Activated CD8-positive, alpha-beta memory T cell treated with anti-CD3 and anti-CD28 coated beads, Interleukin-2, amount 50 U/mL, for 48 hours (primary cell): ENCODE measurements around the gene CPZ.

ENCODE experiments used
- DNase-seq: peaks from one replicate; pipeline ENCODE4 v3.0.0-alpha.2; 2020

The CPZ gene

DNA sequence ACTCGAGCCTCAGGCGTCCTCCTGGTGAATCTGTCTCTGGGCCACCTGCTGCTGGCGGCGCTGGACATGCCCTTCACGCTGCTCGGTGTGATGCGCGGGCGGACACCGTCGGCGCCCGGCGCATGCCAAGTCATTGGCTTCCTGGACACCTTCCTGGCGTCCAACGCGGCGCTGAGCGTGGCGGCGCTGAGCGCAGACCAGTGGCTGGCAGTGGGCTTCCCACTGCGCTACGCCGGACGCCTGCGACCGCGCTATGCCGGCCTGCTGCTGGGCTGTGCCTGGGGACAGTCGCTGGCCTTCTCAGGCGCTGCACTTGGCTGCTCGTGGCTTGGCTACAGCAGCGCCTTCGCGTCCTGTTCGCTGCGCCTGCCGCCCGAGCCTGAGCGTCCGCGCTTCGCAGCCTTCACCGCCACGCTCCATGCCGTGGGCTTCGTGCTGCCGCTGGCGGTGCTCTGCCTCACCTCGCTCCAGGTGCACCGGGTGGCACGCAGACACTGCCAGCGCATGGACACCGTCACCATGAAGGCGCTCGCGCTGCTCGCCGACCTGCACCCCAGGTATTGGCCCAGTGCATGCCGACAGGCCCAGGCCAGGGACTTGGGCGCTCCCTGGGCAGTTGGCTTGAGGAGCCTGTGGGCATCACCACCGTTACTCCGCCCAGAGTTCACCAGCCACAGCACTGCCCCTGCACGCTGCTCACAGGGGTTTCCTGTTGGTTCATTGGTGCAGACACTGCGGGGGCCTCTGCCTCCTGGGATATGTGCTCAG, 11.3 kb upstream of the CPZ start:
- no peak for DNase-seq

- DNase-seq: no peak
Observed at GRCh38 chr4:8582016-8582415, 10.5 kb upstream of the CPZ start.

DNA sequence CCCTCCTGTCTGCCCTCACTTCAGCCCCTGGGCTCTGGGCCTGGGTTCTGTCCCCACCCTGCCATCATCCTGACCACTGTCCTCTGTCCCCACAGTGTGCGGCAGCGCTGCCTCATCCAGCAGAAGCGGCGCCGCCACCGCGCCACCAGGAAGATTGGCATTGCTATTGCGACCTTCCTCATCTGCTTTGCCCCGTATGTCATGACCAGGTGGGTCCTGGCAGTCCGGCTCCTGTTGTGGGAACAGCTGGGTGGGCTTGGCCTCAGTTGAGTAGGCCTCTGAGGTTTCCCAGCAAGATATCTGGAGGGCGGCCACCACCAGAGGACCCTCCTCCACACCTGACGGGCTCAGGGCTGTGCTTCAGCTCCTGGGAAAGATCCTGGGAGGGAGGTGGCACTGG, 10.1 kb upstream of the CPZ start:
- DNase-seq: no peak

DNA sequence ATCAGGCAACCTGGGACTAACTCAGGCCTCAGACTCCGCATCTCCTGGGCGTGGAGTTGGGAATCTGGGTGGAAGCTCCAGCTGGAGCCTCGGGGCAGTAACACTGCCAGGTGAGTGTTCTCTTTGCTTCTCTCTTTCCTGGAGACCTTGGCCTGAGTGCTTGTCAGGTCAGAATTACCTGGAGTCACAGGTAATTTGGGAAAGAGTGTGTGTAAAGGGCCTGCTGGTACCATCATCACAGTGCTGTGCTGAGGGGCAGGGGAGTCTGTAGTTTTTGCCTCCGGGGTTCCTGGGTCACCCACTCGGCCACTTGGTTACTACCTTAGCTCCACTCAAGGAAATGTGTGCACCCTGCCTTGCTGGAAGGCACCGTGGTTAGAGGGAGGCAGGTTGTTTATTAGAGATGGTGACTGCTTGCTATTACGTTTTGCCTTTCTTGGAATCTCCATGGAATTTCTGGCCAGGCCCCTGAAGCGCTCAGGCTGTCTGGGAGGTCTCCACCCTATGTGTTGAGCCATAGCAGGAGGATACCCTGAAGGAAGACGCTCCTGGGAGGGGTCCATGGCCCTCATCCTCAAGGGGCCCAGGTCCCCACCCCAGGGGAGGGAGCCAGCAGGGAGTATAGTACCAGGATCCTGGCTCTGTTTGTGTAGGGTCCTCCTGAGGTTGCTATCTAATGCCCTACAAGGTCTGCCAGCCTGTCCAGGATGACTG, 9.5 kb upstream of the CPZ start:
- DNase-seq: no peak

DNA sequence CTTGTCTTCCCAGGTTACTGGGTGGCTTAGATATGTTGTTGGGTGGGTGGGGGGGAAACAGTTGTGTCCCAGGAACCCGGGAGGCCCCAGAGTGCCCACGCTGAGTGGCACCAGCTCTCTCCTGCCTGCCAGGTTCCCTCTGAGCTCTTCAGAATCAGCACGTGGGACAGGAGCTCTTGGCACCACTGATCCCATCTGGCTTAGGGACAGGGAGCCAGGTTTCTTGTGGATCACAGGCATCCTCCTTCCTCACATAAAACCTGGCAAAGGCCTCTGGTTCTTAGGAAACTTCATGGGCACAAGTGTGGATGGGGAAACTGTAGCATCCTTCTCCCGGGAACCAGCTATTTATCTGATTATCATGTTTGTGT, 8.9 kb upstream of the CPZ start:
- no peak for DNase-seq

DNA sequence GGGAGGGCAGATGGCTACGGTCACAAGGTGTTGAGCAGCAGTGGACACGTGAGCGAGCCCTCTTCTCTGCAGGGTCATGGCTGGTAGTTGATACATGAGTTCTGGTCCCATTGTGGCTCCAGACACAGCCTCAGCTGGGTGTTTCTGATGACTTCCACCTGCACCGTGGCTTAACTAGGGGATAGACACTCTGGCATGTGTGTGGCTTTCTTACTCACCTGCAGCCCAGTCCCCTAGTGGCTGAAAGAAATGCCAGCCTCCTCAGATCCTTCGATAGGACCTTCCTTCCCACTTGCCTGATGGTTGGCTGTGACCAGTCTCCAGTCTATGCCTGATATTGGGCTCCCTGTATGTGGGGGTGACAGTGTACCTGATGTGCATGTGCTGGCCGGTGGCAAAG, 7.4 kb upstream of the CPZ start:
- no peak for DNase-seq

- no peak for DNase-seq
Observed at GRCh38 chr4:8585721-8586212, 6.8 kb upstream of the CPZ start.

- DNase-seq: no peak
Observed at GRCh38 chr4:8586246-8586645, 6.3 kb upstream of the CPZ start.

DNA sequence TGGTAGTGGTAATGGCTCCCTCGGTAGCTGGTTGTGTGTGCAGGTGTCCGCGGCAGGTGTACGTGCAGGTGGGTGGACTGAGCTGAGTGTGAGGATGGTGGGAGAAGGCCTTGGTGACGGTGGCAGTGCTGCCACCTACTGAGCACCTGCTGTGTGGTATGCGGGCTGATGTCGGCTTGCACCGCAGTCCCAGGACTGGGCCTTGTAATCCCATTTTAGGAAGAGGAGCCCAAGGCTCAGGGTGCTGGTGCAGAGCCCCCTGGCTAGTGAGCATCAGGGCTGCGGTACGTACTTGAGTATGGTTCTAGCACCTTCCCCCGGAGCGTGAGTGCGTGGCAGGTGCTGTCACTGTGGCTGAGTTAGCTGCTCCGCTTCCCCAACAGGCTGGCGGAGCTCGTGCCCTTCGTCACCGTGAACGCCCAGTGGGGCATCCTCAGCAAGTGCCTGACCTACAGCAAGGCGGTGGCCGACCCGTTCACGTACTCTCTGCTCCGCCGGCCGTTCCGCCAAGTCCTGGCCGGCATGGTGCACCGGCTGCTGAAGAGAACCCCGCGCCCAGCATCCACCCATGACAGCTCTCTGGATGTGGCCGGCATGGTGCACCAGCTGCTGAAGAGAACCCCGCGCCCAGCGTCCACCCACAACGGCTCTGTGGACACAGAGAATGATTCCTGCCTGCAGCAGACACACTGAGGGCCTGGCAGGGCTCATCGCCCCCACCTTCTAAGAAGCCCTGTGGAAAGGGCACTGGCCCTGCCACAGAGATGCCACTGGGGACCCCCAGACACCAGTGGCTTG, 5.7 kb upstream of the CPZ start:
- no peak for DNase-seq

DNA sequence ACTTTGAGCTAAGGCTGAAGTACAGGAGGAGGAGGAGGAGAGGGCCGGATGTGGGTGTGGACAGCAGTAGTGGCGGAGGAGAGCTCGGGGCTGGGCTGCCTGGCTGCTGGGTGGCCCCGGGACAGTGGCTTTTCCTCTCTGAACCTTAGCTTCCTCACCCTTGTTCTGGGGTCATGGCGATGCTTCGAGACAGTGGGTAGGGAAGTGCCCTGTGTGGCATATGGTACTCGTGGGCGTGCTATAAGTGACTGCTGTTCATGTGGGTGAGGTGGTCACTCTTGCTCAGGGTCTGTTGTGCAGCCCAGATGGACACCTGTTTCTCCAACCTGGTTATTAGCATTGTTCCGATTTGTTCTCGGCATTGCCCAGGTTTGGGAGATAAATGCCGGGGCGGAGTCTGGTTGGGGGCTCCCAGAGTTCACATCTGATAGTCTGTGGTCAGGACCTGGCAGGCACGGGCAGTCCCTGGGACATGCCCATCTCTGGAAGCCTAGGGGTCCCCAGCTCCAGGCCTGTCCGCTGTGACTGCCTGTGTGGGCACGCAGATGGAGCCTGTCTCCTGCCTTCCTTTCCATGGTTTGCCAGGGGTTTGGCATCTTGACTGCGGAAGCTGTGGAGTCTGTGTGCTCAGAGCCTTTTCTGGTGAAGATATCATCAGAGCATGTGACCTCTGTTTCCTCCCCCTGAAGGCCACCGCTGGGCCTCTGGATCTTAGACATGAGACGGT, 4.9 kb upstream of the CPZ start:
- no peak for DNase-seq

- DNase-seq: no peak
Observed at GRCh38 chr4:8588196-8588470, 4.4 kb upstream of the CPZ start.

DNA sequence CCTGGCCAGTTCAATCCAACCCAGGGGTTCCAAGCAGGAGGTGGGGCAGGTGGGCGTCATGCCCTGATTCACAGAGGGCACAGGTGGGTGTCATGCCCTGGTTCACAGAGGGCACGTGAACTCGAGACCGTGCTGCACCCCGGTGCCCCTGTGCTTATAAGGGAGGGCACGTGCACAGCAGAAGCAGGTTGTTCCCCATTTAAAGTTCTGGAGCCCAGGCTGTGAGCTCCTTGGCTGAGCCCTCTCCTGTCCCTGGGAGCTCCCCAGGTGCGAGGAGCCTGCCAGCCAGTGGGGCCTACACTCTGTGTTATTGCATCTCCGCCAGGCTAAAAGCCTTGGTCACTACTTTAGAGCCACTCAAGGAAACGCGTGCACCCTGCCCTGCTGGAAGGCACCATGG, 3.2 kb upstream of the CPZ start:
- DNase-seq: no peak

- no peak for DNase-seq
Observed at GRCh38 chr4:8589823-8590545, 2.6 kb upstream of the CPZ start.

GRCh38 chr4:8590546-8590880, 2.1 kb upstream of the CPZ start:
- no peak for DNase-seq

GRCh38 chr4:8591114-8591513, 1.5 kb upstream of the CPZ start:
- no peak for DNase-seq

- DNase-seq: no peak
Observed at GRCh38 chr4:8591626-8592365, 769 bp upstream of the CPZ start.

- DNase-seq: no peak
Observed at GRCh38 chr4:8593264-8594096, 915 bp downstream of the CPZ start.

- DNase-seq: no peak
Observed at GRCh38 chr4:8594097-8595038, 1.8 kb downstream of the CPZ start.

- no peak for DNase-seq
Observed at GRCh38 chr4:8595237-8596087, 2.9 kb downstream of the CPZ start.
